ENCODE measurements around the gene LRRIQ4. TPM values are rescaled to one million over a fixed set of nuclear protein-coding genes. Genes with fewer than 3 reads are reported as not detected.

LRRIQ4 gene
- total RNA-seq, 3 donors from 2014 or later (not counting 1 experiment from before 2014, with no cell fraction given), result not detected

- intact Hi-C loops (cut with micrococcal nuclease), result no loop called here
- 86% methylated on average over 10 of the region's 11 CpGs for WGBS (ENCODE audit: insufficient coverage)
- TF ChIP-seq CTCF (IDR thresholded peaks at IDR 0.05), result no peak
- H3K36me3 Mint-ChIP-seq, result no peaks in the 10 kb centered on the region
- no peaks in the 10 kb centered on the region for H3K9me3 Mint-ChIP-seq
- H3K4me3 ChIP-seq (ENCODE audit: low read length), result no peak overlapping the region
- ATAC-seq (no peak), DNase-seq (no peak)
- H3K9me3 ChIP-seq (ENCODE audit: control insufficient read depth, insufficient read depth, low read length), result no peaks in the 10 kb centered on the region
- no peak overlapping the region for H3K27ac Mint-ChIP-seq
- no peak overlapping the region for H3K4me3 Mint-ChIP-seq
- no peaks in the 10 kb centered on the region for H3K36me3 ChIP-seq (ENCODE audit: control insufficient read depth, insufficient read depth, low read length)
- H3K4me1 Mint-ChIP-seq, result no peaks in the 10 kb centered on the region
- no peaks in the 10 kb centered on the region for H3K27me3 ChIP-seq (ENCODE audit: control insufficient read depth, insufficient read depth, low read length)
- H3K4me1 ChIP-seq (ENCODE audit: control insufficient read depth, insufficient read depth, low read length), result peaks cover 4% of the 10 kb centered on the region
- peak overlapping the region; percentile 4 for H3K27ac ChIP-seq (ENCODE audit: low read length)
- peaks cover 5 to 16% of the 10 kb centered on the region in 2 donors for H3K27me3 Mint-ChIP-seq (ENCODE audit: low read depth in 2 of 2)
Measured at GRCh38 chr3:169846458-169847193, 34.0 kb downstream of the LRRIQ4 start.

- DNase-seq (no peak), ATAC-seq (no peak)
- no peak for TF ChIP-seq CTCF (IDR thresholded peaks at IDR 0.05)
- 89% methylated on average over 4 of the region's 4 CpGs for WGBS (ENCODE audit: insufficient coverage)
- H3K27me3 Mint-ChIP-seq (ENCODE audit: low read depth in 2 of 2), result peaks cover 5 to 14% of the 10 kb centered on the region in 2 donors
- H3K4me3 Mint-ChIP-seq, result no peak overlapping the region
- Histone ChIP-seq H3K4me3 (ENCODE audit: low read length) (no peak overlapping the region), H3K27me3 (ENCODE audit: control insufficient read depth, insufficient read depth, low read length) (no peaks in the 10 kb centered on the region), H3K9me3 (ENCODE audit: control insufficient read depth, insufficient read depth, low read length) (no peaks in the 10 kb centered on the region), H3K4me1 (ENCODE audit: control insufficient read depth, insufficient read depth, low read length) (peaks cover 4% of the 10 kb centered on the region), H3K36me3 (ENCODE audit: control insufficient read depth, insufficient read depth, low read length) (no peaks in the 10 kb centered on the region), H3K27ac (ENCODE audit: low read length) (no peak overlapping the region)
- intact Hi-C loops (cut with micrococcal nuclease), result no loop called here
- H3K9me3 Mint-ChIP-seq, result no peaks in the 10 kb centered on the region
- H3K27ac Mint-ChIP-seq, result no peak overlapping the region
- no peaks in the 10 kb centered on the region for H3K36me3 Mint-ChIP-seq
- H3K4me1 Mint-ChIP-seq, result no peaks in the 10 kb centered on the region
Measured at GRCh38 chr3:169847896-169848295, 35.2 kb downstream of the LRRIQ4 start.

- Histone ChIP-seq H3K9me3 (ENCODE audit: control insufficient read depth, insufficient read depth, low read length) (no peaks in the 10 kb centered on the region), H3K4me1 (ENCODE audit: control insufficient read depth, insufficient read depth, low read length) (peaks cover 4% of the 10 kb centered on the region), H3K27ac (ENCODE audit: low read length) (no peak overlapping the region), H3K4me3 (ENCODE audit: low read length) (no peak overlapping the region), H3K27me3 (ENCODE audit: control insufficient read depth, insufficient read depth, low read length) (no peaks in the 10 kb centered on the region), H3K36me3 (ENCODE audit: control insufficient read depth, insufficient read depth, low read length) (no peaks in the 10 kb centered on the region)
- DNase-seq (no peak), ATAC-seq (no peak)
- Mint-ChIP-seq H3K27ac (no peak overlapping the region), H3K4me1 (no peaks in the 10 kb centered on the region), H3K4me3 (no peak overlapping the region), H3K27me3 (ENCODE audit: low read depth in 2 of 2) (peaks cover 5 to 15% of the 10 kb centered on the region in 2 donors), H3K36me3 (no peaks in the 10 kb centered on the region), H3K9me3 (no peaks in the 10 kb centered on the region)
- WGBS (ENCODE audit: insufficient coverage), result 95% methylated on average over 2 of the region's 3 CpGs
- intact Hi-C loops (cut with micrococcal nuclease), result no loop called here
- TF ChIP-seq CTCF (IDR thresholded peaks at IDR 0.05), result no peak
Measured at GRCh38 chr3:169848741-169849140, 36.1 kb downstream of the LRRIQ4 start.

GRCh38 chr3:169850618-169851017, 37.9 kb downstream of the LRRIQ4 start:
- Mint-ChIP-seq H3K4me1 (no peaks in the 10 kb centered on the region), H3K9me3 (no peaks in the 10 kb centered on the region), H3K36me3 (no peaks in the 10 kb centered on the region), H3K27ac (no peak overlapping the region), H3K4me3 (no peak overlapping the region), H3K27me3 (ENCODE audit: low read depth in 2 of 2) (peaks cover 5 to 28% of the 10 kb centered on the region in 2 donors)
- no peak for DNase-seq
- no peak overlapping the region for H3K4me3 ChIP-seq (ENCODE audit: low read length)
- H3K36me3 ChIP-seq (ENCODE audit: control insufficient read depth, insufficient read depth, low read length), result no peaks in the 10 kb centered on the region
- ATAC-seq, result no peak
- H3K27ac ChIP-seq (ENCODE audit: low read length), result no peak overlapping the region
- no peaks in the 10 kb centered on the region for H3K9me3 ChIP-seq (ENCODE audit: control insufficient read depth, insufficient read depth, low read length)
- H3K27me3 ChIP-seq (ENCODE audit: control insufficient read depth, insufficient read depth, low read length), result no peaks in the 10 kb centered on the region
- TF ChIP-seq CTCF (IDR thresholded peaks at IDR 0.05), result no peak
- peaks cover 4% of the 10 kb centered on the region for H3K4me1 ChIP-seq (ENCODE audit: control insufficient read depth, insufficient read depth, low read length)
- intact Hi-C loops (cut with micrococcal nuclease), result no loop called here
